ENCODE results near the gene MAD1L1.

Gene MAD1L1

GRCh38 chr7:1993776-1994740, 238.7 kb downstream of the MAD1L1 start:
- no peak for ATAC-seq (ENCODE audit: low read depth)
- Histone ChIP-seq H3K4me3 (ENCODE audit: severe bottlenecking) (no peak overlapping the region), H3K36me3 (ENCODE audit: low read depth) (no peaks in the 10 kb centered on the region), H3K27me3 (ENCODE audit: insufficient read depth, poor library complexity, severe bottlenecking) (no peaks in the 10 kb centered on the region), H3K4me1 (ENCODE audit: insufficient read depth, poor library complexity, severe bottlenecking) (no peaks in the 10 kb centered on the region), H3K9me3 (ENCODE audit: severe bottlenecking) (no peaks in the 10 kb centered on the region), H3K27ac (ENCODE audit: poor library complexity, severe bottlenecking) (no peak overlapping the region)
- TF ChIP-seq CTCF (IDR thresholded peaks at IDR 0.05; ENCODE audit: poor library complexity, severe bottlenecking) = no peak
- no peak for DNase-seq (ENCODE audit: low spot score)

- Histone ChIP-seq H3K36me3 (ENCODE audit: low read depth) (no peaks in the 10 kb centered on the region), H3K4me1 (ENCODE audit: insufficient read depth, poor library complexity, severe bottlenecking) (no peaks in the 10 kb centered on the region), H3K9me3 (ENCODE audit: severe bottlenecking) (no peaks in the 10 kb centered on the region), H3K27ac (ENCODE audit: poor library complexity, severe bottlenecking) (no peak overlapping the region), H3K27me3 (ENCODE audit: insufficient read depth, poor library complexity, severe bottlenecking) (no peaks in the 10 kb centered on the region), H3K4me3 (ENCODE audit: severe bottlenecking) (no peak overlapping the region)
- ATAC-seq (ENCODE audit: low read depth) (no peak), DNase-seq (ENCODE audit: low spot score) (no peak)
- TF ChIP-seq CTCF (IDR thresholded peaks at IDR 0.05; ENCODE audit: poor library complexity, severe bottlenecking) = no peak
These were observed 239.6 kb downstream of the MAD1L1 start for GRCh38 chr7:1993031-1993695.

GRCh38 chr7:1992554-1992953, 240.2 kb downstream of the MAD1L1 start:
- Histone ChIP-seq H3K4me3 (ENCODE audit: severe bottlenecking) (no peak overlapping the region), H3K27me3 (ENCODE audit: insufficient read depth, poor library complexity, severe bottlenecking) (no peaks in the 10 kb centered on the region), H3K27ac (ENCODE audit: poor library complexity, severe bottlenecking) (no peak overlapping the region), H3K9me3 (ENCODE audit: severe bottlenecking) (no peaks in the 10 kb centered on the region), H3K36me3 (ENCODE audit: low read depth) (no peaks in the 10 kb centered on the region), H3K4me1 (ENCODE audit: insufficient read depth, poor library complexity, severe bottlenecking) (no peaks in the 10 kb centered on the region)
- DNase-seq (ENCODE audit: low spot score) = no peak
- TF ChIP-seq CTCF (IDR thresholded peaks at IDR 0.05; ENCODE audit: poor library complexity, severe bottlenecking) = no peak
- ATAC-seq (ENCODE audit: low read depth) = no peak

GRCh38 chr7:1990001-1990670, 242.6 kb downstream of the MAD1L1 start:
- no peak overlapping the region for H3K27ac ChIP-seq (ENCODE audit: poor library complexity, severe bottlenecking)
- H3K9me3 ChIP-seq (ENCODE audit: severe bottlenecking) = no peaks in the 10 kb centered on the region
- no peaks in the 10 kb centered on the region for H3K27me3 ChIP-seq (ENCODE audit: insufficient read depth, poor library complexity, severe bottlenecking)
- no peak for ATAC-seq (ENCODE audit: low read depth)
- H3K4me1 ChIP-seq (ENCODE audit: insufficient read depth, poor library complexity, severe bottlenecking) = no peaks in the 10 kb centered on the region
- no peak overlapping the region for H3K4me3 ChIP-seq (ENCODE audit: severe bottlenecking)
- H3K36me3 ChIP-seq (ENCODE audit: low read depth) = no peaks in the 10 kb centered on the region
- TF ChIP-seq CTCF (IDR thresholded peaks at IDR 0.05; ENCODE audit: poor library complexity, severe bottlenecking) = no peak
- no peak for DNase-seq (ENCODE audit: low spot score)

Measured in RWPE2 (cell line).